Hypothalamus (tissue), 51 donors: Measurements from ENCODE around the gene ADRA2C.

ENCODE experiments used
- DNase-seq, 51 donors: peaks; one replicate each; lab custom pipeline; 2025; lab: John Stamatoyannopoulos, UW

The ADRA2C gene

DNA sequence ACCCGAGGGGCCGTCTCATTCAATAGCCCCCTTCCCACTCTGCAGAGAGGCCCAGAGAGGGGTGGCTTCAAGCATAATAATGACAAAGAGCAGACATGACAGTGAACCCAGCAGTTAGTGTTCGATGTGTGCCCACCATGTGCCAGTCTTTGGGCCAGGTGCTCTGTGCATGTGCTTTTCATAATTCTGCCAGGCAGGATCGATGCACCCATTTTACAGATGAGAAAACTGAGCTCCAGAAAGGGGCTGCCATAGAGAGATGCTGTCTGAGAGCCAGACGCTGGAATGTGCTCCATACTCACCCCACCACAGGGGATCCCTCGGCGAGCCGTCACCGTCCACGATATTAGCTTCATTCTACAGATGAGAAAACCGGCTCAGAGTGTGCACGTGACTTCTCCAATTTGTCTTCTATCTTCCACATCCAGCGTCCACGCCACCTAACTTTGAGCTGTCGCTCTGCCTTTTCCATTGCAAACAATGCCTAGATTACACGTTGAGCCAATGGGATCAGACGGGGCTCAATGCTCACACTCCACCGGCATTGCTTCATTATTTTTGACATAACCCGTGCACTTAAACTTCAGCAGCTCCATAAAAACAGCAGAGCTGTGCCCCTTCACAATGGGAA is 8.2 kb downstream of the ADRA2C start:
- DNase-seq, result no peak

DNA sequence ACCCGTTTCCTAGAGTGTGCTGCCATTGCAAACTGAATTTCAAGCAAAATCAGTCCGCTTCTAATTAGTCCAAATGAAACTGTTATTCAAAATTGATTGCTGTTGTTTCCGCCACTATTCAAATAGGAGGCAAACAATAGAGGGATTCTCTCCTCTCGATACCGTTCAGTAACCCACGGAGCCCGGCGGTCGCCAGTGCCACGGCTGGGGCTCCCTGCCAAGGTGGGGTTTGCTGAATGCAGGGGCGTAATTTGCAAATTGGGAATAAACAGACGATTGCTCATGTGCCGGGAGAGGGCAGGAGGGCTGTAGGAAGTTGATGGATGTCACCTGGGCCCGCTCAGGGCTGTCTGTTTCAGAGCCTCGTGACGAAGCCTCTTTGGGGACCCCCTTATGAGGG is 8.8 kb downstream of the ADRA2C start:
- no peak for DNase-seq

DNA sequence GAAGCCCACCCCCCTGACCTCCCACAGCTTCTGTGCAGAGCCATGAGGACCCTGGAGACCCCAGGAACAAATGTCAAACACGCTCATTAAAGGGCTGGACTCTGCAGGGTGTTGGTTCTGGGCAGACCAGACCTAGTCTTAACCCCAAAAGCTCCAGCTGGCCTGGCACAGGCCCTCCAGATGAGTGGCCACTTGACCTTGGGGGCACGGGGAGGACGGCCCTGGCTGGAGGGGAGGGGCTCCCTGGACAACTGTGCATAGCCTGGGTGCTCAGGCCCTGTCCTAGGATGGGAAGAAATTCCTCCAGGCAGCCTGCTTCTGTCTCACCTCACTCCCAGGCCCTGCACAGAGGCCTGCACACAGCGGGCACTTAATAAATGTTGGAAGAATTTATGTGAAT is 9.4 kb downstream of the ADRA2C start:
- DNase-seq, result no peak

DNA sequence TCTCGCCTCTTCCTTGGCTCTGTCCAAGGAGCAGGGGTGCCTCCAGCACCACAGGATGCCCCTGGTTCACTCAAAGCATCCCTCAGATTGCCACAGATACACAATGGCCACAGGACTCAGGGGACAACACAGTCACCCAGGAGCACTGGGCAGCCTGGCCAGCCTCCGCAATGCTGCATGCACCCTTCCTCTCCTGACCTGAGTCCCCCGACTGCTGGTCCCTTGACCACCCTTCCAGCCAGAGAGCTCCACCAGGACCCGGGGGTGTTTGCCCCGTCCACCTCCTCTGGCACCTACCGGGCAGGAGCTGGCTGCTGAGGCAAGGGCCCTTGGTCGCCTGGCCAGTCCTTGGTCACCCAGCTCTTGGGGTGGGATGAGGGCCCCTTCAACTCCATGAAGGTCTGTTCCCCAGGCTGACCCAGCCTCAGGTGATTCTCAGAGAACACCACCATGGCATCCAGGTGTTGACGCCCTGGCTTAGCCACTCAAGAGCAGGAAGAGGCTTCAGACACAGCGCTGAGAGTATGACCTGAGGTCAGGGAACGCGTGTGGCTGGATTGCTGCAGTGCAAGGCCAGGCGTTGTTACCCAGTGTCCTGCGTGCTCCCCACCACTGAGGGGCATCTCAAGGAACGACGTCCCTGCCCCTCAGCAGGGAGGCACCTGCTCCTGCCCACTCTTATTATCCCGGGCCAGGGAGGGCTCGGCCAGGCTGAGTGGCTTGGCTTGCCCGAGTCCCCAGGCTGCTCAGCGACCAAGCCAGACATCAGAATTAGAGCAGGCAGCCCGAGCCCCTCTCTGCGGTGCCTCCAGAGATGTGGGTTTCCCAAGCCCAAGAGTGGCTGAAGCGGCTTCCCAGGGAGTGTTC is 10.2 kb downstream of the ADRA2C start:
- DNase-seq, result no peak

DNA sequence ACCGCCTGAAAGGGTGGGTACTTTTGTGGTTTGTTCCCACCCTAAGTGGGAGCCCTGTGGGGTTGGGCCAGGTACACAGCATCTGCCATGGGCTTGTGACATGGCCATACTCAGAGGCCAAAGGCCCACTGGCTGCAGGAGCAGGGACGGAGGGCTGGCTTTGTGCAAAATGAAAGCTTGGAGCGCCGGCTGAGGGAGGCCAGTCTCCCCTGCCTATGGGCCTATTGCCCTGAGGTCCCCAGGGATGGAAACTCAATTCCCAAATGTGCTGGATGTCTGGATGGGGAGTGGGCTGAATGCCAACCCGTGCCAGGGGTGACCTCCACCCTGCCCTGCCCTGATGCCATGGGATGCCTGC is 10.8 kb downstream of the ADRA2C start:
- no peak for DNase-seq

DNA sequence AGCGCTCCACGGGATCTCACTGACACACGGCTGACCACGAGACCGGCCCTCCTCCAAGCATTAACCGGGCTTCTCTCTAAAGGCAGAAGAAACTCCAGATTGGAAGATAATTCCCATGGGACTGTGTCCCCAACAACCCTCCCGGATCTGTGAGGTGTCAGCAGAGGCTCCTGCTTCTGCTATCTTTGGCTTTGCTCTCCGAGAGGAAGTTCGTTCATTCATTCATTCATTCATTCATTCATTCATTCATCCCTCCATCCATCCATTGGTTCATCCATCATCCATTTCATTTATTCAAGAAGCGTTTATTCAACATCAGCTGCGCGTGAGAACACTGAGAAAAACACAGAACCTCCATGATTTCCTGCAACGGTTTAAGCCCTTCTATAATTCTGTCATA is 11.5 kb downstream of the ADRA2C start:
- no peak for DNase-seq

DNA sequence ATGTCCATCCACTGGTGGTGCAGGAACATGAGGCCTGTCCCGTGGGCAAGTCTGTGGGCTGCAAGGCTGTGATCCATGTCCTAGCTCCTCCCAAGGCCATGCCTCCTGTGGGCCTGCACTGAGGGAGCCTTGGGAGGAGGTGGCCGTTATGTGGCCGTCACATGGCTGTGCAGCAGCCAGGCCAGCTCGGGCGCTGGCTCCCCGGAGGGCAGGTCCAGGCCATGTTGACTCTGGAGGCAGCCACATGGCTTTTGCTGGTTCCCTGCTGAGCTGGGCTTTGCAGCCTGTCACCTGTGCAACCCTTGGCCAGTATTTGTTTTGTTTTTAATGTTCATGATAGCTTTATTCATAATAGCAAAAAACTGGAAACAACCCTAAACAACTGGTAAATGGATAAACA is 13.3 kb downstream of the ADRA2C start:
- DNase-seq, result no peak

DNA sequence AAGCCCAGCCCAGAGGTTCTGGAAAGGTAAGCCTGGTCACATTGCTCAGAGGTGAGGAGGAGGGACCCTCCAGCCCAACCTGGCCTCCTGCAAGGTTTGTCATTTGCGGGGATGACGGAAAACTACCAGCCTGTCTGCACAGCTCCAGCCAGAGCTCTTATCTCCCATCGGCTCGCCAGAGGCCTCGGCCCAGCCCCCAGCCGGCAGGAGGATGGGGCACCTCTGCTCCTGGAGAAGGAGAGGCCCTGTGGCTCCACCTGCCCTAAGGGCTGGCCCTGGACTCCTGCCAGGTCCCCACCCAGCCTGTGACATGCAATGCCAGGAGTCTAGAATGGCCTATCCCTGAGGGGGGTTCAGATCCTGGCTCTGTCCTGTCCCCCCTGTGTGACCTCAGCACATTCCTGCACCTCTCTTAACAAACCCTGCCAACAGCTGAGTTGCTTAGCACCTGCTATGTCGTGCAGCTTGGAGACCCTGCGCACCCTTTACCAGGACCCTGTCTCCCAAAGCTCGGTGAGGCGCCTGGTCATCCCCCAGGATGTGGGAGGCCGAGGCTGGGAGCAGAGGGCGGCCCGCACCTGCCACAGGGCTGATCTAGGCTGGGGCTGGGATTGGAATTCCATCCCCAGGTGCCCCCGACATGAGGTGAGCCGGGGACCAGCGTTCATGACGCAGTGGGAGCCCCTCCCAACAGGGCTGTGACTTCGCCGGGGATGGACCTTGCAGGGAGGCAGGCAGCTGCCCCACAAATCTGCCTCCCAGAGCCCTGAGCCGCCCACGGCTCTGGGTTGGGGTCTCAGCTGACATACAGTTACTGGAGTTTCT is 14.4 kb downstream of the ADRA2C start:
- DNase-seq, result no peak

DNA sequence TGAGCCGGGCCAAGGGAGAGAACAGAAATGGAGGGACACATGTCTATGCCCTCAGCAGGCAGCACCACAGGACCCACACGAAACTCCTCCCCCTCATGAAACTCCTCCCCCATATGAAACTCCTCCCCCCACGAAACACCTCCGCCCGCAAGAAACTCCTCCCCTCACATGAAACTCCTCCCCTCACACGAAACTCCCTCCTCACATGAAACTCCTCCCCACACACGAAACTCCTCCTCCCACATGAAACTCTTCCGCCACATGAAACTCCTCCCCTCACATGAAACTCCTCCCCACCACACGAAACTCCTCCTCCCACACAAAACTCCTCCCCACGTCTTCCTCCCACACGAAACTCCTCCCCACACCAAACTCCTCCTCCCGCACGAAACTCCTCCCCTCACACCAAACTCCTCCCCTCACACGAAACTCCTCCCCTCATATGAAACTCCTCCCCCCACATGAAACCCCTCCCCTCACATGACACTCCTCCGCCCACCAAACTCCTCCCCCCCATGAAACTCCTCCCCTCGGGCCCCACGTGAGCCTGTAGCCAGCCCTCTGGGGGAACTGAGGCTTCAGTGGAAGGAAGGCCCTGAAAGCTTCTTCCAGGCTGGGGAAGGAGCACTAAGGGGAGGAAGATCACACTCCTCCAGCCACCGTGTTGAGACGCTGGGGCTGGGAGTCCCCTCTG is 15.2 kb downstream of the ADRA2C start:
- DNase-seq, result no peak

DNA sequence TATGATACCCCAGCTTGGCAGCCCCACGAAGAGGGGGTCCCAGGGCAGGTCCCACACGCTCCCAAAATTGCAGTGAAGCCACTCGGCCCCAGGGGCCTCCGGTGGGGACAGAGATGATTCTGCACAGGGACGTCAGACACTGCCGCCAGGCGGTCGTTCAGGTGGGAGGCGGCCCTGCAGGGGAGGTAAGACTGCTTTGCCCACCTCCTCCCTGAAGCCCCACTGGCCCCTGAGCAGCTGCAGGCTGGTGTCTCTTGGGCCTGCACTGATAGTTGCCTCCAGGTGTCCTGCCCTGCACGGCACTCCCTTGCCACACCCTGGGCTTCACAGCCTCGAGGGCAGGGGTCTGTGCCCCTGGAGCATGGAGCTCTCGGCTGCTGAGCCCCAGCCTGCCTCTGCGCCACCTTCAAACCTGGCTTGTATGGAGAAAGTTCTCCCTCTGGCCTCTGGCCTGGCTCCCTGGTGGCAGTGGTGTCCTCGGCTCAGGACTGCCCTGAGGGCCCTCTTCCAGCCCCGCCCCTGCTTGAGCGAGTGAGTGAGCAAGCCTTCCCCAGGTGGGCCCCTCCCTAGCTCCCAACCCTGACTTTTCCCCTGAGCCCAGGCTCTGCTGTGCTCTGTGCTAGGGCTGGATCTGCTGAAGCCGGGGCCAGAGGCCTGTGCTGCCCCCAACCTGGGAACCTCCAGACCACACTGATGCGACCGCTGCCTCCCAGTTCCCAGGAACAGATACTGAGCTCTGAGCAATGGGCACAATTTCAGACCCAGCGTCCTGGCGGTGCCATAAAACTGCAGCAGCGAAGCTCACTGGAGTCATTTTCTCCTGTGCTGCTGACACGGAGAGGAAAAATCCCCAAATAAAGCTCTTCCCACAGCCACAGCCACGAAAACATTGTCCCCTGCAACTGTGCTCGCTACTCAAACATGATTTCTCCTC is 16.1 kb downstream of the ADRA2C start:
- DNase-seq, result no peak

DNA sequence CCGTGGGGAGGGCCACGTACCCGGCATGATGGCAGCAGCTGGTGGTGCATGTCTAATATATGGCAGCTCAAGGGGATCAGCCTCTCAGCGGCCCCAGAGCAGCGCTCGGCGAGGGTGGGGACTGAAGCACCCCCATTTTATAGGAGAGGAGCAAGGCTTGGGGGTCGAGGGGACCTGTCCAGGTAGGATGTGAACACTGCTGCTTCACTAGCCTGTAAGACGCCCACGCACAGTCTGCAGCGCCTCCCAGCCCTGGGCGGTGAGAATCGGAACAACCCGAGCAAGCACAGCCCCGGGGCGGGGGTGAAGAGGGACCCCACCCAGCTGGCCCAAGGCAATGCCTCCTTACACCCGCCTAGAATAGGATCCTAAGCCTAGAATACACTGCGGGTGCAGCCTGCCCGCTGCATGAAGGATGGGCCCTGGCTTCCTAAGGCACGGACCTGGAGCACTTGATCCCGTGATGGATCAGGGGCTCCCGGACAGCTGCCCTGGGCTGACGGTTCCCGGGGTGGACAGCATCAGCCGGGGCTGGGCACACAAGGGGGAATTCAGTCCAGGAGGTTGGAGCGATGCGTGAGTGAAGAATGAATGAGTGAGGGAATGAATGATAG is 17.6 kb downstream of the ADRA2C start:
- DNase-seq, result peak in 1 of 51 donors; percentile 9

DNA sequence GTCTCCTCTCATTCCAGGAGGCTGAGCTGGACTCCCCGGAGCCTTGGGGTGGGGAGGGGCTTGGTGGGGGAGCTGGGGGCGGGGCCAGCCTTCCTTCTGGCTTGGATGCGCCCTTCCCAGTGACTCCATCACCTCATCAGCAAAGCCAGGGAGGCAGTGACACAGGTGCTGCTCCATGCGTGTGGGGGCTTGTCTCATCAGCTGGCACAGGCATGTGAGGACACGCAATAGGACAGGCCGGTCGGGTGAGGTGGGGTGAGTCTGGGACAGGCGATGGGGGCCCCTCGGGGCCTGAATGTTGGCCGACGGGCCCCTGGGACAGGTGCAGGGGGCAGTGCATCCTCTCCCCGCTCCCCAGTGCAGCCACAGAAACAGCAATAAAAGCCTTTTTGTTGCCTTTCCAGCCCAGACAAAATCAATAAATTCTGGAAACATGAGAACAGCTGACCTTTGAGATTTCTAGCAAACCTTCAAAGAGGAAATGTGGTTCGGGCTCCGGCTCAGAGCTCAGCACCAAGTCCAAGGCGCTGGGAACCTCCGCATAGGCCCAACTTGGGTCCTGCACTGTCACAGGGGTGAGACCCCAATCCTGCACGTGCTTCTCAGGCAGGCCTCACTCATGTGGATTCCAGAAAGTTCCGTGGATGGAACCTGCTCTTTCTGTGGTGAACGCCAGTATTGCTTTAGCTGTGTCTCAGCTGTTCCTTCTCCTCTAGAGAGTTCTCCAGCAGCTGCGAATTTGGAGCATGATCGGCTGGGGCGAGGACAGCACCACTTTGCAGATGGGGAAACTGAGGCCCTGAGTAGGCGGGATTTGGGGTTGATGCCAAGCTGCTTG is 18.5 kb downstream of the ADRA2C start:
- DNase-seq, result no peak

DNA sequence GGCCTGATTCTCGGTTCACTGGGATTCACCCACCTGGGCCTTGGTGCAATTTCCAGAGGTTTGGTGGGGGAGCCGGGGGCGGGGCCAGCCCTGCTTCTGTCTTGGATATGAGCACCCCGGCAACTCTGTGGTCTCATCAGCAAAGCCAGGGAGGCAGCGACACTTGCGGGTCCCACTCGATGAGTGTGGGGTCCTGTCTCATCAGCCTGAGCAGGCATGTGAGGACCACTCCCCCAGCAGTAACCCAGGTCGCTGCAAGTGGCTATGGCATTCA is 19.0 kb downstream of the ADRA2C start:
- no peak for DNase-seq

DNA sequence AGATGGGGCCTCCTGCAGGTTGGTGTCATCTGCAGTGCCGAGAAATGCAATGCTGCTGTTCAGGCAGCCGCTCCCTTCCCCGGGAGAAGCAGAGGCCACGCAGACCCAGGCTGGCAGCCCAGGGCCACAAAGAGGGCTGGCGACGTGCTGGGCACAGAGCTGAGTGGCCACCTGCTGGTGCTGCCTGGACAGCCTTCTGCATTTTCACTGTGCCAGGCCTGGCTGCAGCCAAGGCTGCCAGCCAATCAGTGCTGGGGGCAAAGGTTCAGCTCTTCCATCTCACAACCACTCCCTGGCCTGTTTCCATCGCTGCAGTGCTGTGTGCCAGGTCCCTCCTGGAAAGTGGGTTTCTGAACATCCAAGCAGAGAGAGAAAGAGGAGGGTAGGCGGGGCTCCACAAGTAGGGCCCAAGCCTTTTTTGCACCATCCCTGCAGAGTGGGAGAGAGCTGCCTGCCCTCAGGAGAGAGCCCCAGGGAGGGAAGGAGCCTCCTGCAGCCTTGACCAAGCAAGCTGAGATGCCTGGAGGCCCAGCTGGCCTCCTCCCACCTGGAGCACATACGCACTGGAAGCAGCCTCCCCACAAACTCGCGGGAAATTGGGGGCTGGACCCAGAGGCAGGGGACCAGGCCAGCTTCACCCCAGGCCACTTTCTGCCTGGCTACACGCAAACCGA is 20.1 kb downstream of the ADRA2C start:
- peak in 46 of 51 donors; percentile 7 to 79 (median 56) for DNase-seq

DNA sequence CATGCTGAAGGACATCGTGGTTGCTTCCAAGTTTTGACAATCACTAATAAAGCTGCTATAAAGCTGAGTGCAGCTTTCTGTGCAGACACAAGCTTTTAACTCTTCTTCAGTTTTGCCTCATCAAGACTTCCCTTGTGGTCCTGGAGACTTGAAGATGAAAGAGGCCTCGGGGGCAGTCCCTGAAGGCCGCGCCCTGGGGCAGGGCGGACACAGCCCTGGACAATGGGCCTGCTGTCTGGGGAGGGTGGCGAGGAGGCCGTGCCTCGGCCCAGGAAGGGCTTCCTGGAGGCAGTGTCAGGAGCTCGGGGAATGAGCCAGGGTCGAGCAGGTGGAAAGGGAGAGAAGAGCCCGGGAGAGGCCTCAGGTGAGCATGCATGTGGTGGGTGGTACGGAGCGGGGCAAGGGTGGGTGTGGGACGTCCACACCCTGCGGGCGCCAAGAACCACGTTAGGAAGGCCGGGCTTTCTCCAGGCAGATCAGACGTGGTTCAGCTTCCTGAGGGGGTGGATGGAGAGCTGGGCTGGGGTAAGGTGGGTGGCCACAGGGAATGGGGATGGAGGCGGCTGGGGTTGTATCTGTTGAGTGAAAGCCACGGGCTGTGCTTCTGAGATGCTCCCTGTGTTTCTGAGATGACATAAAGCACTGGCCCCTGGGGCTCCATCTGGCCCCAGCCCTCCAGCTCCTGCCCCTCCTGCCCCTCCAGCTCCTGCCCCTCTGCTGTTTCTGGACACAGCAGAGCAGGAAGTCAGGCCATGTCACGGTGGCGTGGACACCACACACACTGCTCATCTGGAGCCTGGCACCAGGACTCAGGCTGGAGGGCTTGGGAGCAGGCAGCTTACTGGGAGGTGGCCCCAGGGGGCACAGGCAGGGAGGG is 21.5 kb downstream of the ADRA2C start:
- DNase-seq, result no peak

DNA sequence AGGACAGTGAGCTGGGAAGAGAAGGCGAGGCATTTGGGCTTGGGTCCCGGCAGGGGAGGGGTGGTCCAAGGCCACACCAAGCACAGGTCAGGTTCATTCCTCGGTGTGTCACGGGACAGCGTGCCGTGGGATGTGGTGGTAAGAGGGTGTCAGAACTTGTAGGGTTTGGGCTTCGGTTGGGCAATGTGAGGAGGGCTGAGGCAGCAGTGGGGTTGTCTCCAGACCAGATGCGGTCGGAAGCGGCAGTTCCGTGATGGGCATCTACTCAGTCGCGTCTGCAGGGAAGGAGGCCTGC is 22.1 kb downstream of the ADRA2C start:
- no peak for DNase-seq

DNA sequence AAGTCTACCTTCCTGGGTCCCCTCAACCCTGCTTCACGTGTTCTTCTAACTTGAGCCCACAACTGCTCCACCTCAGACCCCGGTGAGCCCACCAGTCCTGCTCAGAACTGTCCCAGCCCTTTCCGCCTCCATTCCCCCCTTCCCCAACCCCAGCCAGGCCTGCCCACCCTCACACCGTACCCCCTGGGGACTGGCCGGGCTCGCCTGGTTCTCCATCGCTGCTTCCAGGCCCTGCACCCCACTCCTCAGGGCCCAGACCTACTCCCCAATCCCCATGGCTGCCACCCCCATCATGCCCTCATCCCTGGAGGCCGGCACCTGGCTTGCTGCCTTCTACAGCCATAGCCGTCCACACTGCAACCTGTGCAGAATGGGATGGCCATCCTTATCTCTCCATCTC is 23.4 kb downstream of the ADRA2C start:
- no peak for DNase-seq
